GM18526 (cell line): ENCODE results near the gene ZNF182.

ENCODE experiments used
- POLR2A ChIP-seq: IDR thresholded peaks from 3 replicates; pipeline ENCODE4 v1.6.1; 2011; ENCODE audit not compliant: insufficient read length; ENCODE audit errors: extremely low read depth

The ZNF182 gene

GRCh38 chrX:48001260-48001659, 2.5 kb downstream of the ZNF182 start:
- TF ChIP-seq POLR2A: no peak

GRCh38 chrX:47992669-47993068, 11.1 kb downstream of the ZNF182 start:
- TF ChIP-seq POLR2A: no peak

- no peak for TF ChIP-seq POLR2A
Observed at GRCh38 chrX:47992095-47992380, 11.8 kb downstream of the ZNF182 start.

GRCh38 chrX:47991263-47992094, 12.3 kb downstream of the ZNF182 start:
- no peak for TF ChIP-seq POLR2A

- no peak for TF ChIP-seq POLR2A
Observed at GRCh38 chrX:47976254-47977151, 27.3 kb downstream of the ZNF182 start.

GRCh38 chrX:47973235-47973634, 30.6 kb downstream of the ZNF182 start:
- no peak for TF ChIP-seq POLR2A

- TF ChIP-seq POLR2A: no peak
Observed at GRCh38 chrX:47960406-47960805, 43.4 kb downstream of the ZNF182 start.

- no peak for TF ChIP-seq POLR2A
Observed at GRCh38 chrX:47958761-47959342, 44.9 kb downstream of the ZNF182 start.

- no peak for TF ChIP-seq POLR2A
Observed at GRCh38 chrX:47956016-47956415, 47.8 kb downstream of the ZNF182 start.

- no peak for TF ChIP-seq POLR2A
Observed at GRCh38 chrX:47941423-47941822, 62.4 kb downstream of the ZNF182 start.

GRCh38 chrX:47940448-47940847, 63.3 kb downstream of the ZNF182 start:
- no peak for TF ChIP-seq POLR2A

- TF ChIP-seq POLR2A: no peak
Observed at GRCh38 chrX:47936940-47937317, 66.9 kb downstream of the ZNF182 start.

- TF ChIP-seq POLR2A: no peak
Observed at GRCh38 chrX:47936224-47936939, 67.4 kb downstream of the ZNF182 start.

- no peak for TF ChIP-seq POLR2A
Observed at GRCh38 chrX:47933946-47934345, 69.8 kb downstream of the ZNF182 start.

GRCh38 chrX:47927212-47927611, 76.6 kb downstream of the ZNF182 start:
- no peak for TF ChIP-seq POLR2A
